Right hindlimb (tissue), 1 donor: ENCODE results near the gene ZNF275.
"Not testable (repeated sequence)": the region's sequence is repeated elsewhere in the genome, so short reads cannot be mapped to it uniquely, and the experiment has no call there.

ENCODE experiments used
- DNase-seq: peaks from one replicate; pipeline ENCODE4 v3.0.0-alpha.2; 2018

Gene ZNF275

DNA sequence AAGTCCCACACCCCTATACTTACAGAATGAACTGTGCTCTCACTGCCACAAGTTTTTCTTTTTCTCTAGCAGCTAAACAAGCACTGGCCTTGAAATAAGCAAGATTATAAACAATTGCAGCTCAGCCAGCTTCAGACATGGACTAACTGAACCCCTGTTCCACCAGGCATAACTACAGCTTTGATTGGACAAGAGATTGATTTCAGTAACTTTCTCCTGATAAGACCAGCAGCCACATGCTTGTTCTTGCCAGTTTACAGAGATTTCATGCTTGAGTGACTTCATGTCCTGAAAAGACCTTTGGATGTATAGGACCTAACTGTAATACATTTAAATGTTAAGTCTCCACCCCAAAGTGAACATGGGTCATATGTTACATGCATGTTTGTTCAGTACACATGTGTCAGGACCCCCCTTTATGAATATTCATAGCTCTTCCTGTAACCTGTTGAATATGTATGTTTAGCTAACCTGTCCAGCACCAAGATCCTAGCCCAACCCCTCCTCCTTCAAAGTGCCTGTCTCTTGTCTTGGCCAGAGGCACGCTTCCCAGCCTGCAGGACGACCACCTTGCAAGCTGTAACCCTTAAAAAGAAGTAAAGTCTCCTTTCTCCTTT is 27.9 kb downstream of the ZNF275 start:
- DNase-seq = no peak

DNA sequence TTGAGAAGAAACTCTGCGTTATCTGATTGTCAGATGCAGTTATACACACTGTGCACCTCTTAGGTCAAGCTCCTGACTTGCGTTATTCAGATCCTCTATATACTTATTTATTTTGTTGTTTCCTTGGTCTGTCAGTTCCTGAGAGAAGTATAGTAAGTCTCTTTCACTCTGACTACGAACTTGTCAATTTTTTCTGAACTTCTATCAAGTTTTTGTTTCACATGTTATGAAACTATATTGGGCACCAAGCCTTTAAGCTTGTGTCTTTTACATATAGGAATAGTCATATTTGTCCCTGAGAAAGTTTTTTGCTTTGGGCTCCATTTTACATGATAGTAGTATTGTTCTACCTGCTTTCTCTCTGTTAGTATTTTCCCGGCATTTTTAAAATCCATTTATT is 31.7 kb downstream of the ZNF275 start:
- DNase-seq = no peak

DNA sequence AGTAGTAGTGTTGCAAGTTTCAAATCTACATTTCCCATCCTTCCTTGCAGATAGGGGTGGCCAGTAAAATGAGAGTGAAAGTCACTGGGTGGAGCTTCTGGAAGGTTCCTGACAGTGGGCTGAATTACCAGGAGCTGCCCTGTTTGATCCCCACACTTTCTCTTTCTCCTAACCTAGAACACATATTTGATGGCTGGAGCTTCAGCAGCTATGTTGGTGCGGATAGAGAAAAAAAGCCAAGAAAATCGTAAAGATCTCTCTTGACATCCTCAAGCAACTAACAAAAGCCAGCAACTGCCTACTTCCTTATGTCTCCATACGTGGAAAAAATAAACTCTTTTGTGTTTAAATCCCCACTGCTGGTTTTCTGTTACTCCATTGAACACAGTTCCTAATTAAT is 32.2 kb downstream of the ZNF275 start:
- no peak for DNase-seq

DNA sequence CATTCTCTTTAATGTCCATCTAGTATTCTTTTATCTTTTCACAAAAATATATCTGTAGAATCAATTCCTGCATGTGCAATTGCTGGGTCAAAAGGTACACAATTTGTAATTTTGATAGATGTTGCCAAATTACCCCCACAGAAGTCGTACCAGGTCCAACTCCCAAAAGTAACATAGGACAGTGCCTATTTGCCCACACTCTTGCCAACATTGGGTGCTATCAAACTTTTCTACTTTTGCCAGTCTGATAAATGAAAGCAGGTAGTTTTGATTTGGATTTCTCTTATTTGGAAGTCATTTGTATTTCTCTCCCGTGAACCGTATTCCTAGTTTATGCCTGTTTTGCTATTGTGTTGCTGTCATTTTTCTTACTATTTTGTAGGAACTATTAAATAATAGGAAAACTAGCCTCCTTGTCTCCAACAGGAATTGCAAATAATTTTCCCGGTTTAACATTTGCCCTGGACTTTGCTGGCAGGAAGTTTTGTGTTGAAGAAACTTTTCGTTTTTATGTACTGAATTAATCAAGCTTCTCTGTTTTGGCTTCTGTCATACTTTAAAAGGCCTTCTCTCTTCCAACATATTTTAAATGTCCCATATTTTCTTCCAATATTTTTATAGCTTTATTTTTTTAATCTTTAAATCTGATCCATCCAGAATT is 33.1 kb downstream of the ZNF275 start:
- no peak for DNase-seq

DNA sequence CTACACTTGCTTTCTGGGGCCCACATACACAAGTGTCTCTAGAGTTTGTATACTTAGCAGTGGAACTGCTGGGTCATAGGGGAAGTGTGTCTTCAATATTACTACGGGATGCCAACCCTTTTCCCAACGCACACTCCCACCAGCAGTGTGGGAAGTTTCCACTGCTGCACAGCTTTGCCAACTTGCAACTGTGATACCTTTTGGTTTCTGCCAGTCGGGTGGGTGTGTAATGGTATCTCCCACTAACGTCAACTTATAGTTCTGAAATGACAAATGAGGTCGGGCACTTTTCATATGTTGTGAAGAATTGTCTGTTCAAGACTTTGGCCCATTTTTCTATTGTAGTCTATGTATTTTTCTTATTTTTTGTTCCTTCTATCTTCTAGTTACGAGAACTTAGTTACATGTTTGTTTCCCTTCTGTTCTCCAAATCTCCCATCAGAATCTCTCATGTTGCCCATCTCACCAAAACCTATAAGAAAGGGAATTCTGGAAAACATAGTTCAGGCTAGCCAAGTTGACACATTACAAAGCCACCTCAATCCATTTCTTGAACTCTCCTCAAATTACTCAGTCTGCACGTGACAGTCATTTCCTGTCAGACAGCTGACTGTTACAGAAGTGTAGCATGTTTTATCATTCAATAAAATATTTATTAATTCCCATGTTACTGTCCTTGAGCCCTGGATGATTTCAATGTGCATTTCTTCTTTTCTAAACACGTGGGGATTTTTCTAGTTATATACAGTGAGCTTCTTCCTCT is 36.5 kb downstream of the ZNF275 start:
- DNase-seq = no peak

DNA sequence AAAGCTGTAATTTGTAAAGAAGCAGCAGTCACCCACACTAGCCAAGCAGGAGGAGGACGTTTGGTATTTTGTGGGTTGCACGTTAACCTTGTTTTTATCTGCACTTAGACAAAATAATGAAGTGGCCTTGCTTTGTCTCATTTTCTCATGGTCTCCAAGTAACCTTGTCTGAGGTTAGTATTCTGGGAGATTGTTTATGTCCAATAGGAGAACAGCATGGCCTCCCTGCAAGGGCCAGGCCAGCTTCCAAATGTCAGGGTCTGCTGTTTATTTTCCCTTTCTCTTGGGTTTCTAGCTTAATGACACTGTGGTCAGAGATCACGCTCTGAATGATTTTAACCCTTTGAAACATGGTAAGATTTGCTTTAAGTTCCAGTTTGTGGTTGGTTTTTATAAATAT is 37.3 kb downstream of the ZNF275 start:
- DNase-seq = no peak

DNA sequence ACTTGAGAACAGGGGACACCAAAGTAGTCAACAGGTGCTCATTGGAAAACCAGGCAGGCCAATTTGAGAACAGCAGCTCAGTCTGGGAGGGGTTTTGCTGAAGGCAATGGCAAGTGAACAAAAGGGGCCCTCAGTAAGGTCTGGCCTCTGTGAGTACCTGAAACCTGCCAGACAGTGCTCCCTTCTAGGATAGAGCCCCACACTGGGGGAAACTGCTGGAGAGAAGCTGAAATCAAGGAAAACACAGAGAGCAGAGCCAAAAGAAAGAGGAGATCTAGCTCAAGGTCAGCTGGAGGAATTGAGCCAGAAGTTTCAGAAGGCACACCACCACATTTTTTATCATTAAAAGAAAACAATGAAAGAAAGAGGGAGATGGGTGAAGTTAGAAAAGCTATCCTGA is 39.0 kb downstream of the ZNF275 start:
- DNase-seq = no peak

DNA sequence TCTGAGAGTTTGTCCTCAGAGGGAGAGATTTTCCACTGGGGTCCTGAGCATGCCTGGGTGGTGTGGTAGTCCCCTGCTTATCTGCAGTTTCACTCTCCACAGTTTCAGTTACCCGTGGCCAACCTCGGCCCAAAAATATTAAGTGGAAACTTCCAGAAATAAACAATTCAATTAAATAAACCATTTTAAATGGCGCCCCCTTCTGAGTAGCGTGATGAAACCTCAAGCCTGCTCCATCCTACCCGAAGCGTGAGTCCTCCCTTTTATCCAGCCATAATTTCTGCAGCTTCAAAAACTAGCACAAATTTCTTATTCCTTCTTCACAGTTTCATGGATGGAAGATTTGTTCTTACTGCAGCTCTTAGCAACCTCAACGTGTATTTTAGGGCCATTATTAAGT is 40.5 kb downstream of the ZNF275 start:
- DNase-seq = no peak

DNA sequence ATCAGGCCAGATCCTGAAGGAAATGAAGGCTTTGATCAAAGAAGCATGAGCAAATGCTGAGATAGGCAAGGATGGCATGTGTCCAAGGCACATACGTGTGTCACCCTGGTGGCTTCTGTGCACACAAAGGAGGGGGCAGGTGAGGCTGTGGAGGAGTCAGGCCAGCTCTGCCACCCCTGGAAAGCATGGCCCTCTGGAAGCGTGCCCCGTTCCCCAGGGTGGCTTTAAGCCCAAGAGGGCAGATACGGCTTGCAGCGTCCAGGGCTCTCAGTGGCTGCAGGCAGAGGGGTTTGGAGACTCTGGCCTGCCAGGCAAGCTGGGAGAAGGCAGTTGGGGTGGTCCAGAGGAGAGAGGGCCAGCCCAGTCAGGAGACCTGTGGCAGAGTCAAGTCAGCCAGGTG is 41.6 kb downstream of the ZNF275 start:
- no peak for DNase-seq

DNA sequence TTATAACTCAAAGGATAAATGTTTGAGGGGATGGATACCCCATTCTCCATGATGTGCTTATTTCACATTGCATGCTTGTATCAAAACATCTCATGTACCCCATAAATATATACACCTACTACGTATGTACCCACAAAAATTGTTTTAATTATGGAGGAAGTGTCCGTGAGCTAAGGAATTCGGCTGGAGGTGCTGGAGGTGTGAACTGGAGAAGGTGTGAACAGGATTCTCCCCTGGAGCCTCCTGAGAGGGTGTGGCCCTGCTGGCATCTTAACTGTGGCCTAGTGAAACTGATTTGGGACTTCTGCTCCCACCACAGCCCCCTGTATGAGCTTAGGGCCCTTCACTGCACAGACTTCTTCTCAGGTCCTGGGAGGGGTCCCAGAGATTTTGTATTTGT is 43.8 kb downstream of the ZNF275 start:
- DNase-seq = no peak

DNA sequence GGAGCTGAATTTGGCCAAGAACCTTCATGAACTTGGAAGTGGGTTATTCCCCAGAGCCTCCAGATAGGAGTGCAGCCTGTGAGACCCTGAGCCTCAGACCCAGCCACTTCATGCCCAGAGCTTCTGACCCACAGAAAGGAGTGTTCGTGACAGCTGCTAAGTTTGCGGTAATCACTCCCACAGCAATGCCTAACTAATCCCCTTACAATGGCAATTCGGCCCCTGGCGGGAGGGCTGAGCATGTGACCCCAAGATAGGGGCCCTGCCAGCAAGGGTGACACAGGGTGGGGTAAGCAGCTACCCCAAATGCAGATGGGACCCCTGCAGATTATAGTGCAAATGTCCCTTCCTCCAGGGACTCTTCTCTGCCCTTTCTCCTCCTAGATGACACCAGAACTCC is 44.7 kb downstream of the ZNF275 start:
- DNase-seq = no peak

DNA sequence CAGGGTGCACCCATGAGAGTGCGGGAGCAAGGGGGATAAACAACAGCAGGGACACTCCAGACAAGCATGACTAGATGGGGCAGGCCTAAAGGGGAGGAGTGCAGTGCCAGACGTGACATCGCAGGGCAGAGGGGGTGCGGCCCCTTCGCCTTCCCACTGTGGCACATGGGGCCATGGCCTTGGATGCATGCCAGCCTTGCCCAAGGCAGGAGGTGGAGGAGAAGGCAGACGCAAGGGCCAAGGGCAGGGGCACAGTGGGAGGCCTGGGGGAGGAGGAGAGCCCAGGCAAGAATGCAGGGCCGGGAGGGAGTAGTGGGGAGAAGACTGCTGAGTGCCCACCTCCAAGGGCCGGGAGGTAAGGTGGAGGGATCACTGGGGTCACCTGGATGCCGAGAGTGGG is 45.6 kb downstream of the ZNF275 start:
- no peak for DNase-seq

DNA sequence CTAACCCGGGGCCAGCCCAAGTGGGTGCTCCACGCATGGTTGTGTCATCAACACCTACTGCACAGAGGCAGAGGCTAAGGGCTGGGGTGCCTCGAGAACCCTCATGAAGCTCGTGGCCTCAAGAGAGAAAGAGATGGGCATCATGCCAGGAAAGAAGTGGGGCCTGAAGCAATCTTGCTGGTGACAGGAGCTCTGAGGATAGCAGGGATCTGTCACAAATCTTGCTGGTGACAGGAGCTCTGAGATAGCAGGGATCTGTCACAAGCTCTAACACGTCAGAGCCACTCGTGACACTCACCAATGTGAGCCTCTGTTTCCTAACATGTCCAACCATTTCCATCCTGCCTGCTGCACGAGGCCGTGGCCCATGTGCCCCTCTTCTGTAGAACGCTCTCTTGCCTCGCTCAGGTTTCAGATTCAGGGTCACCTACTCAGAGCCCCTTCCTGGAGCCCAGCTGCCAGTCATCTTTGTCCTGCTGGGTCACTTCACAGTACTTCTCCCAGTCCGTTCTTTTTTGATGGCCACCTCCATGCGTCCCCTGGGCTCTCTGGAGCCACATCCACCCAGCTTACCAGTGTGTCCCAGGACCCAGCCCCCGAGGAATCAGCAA is 46.1 kb downstream of the ZNF275 start:
- no peak for DNase-seq

DNA sequence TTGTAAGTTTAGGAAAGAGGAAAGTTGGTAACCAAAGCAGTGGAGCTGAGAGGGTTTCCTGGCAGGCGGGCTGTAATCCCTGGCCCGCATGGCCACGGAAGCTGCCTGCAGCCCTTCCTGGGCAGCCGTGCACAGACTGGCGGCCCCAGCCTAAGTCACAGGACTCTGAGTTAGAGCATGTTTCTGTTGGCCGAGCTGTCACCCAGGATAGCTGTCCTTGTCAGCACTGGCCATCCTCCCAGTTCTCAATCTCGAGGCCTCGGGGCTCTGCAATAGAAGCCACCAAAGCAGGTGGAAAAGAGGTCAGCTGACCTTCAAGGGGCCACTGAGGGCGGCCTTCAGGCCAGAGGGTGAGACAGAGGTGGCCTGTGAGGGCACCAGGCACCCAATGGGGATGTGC is 46.7 kb downstream of the ZNF275 start:
- DNase-seq = peak; percentile 37

DNA sequence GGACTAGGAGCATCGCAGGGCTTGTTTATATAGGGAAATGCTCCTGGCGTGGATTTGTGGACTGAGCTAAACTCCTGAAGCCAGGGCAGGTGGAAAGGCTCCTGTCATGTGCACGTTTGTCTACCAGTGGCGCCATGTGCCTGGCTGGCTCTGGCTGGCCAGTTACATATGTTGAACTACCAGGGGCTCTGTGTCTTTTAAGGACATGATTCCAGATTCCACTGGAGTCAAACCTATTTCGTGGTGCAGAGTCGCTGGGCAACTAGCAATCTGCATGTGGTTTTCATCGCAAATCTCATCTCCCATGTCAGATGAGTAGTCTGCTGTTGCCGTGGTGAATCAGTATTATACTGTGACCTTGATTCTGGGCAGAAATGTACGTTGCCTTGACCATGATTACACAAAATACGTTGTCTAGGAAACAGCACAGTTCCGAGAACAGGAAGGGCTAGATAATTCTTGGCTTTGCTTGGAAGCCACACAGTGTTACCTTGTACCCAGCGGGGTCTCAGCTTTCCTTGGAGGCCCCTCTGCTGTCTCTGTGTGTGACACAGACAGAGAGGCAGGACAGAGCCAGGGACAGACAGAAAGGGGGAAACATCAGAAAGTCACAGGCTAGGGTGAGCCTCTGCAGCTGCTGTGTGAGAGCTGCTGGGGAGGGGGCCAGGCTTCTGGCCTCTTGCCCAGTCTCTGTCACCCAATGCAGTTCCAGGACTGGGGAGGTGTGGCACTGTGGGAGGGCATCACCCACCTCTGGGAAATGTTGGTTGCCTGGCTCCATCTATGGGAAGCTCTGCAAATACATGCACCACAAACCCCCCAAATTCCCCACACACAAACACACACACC is 48.0 kb downstream of the ZNF275 start:
- peak; percentile 86 for DNase-seq

DNA sequence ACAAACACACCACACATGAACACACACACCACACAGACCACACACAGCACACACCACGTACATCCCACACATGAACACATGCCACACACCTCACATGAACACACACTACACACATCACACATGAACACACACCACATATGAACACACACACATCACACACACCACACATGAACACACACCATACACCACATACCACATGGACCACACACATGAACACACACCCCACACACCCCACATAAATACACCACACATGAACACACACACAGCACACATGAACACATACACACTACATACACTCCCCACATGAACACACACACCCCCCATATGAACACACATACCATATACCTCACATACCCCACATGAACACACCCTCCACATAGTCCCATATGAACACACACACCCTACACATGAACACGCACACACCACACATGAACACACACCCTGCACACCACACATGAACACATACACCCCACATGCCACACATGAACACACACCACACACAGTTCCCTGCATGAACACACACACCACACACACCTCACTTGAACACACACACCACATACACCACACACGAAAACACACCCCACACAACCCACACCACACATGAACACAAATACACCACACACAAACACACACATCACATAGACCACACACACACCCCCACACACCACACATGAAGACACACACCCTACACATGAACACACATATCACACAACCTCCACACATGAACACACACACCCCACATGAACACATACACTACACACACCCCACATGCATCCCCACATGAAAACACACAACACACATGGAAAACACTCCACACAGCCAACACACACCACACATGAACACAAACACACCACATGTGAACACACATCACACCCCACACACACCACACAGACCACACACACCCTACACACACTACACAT is 48.9 kb downstream of the ZNF275 start:
- no peak for DNase-seq

DNA sequence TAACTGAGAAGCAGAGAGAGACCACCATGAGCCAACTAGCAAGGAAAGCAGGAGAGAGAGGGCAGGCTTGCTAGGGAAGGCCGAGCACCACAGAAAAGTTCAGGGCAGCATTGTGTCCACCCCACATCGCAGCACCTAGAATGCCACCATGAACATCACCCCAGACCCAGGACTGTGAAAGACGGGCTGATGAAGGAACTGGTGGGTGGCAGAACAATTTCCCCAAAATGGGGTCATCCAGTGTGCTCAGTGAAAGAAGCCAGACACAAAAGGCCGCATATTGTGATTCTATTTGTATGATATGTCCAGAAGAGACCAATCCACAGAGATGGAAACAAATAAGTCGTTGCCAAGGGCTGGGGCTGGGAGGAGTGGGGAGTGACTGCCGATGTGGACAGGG is 50.4 kb downstream of the ZNF275 start:
- DNase-seq = no peak

DNA sequence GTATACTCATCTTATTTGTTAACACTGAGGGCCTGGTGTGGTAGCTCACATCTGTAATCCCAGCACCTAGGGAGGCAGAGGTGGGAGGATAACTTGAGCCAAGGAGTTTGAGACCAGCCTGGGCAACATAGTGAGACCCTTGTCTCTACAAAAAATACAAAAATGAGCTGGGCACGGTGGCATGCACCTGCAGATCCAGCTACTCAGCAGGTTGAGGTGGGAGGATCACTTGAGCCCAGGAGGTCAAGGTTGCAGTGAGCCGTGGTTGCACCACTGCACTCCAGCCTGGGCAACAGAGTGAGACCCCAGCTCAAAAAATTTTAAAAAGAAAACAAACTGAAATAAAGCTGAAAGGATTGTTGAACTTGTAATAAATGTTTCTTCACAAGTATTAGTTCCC is 51.0 kb downstream of the ZNF275 start:
- DNase-seq = not testable (repeated sequence)

DNA sequence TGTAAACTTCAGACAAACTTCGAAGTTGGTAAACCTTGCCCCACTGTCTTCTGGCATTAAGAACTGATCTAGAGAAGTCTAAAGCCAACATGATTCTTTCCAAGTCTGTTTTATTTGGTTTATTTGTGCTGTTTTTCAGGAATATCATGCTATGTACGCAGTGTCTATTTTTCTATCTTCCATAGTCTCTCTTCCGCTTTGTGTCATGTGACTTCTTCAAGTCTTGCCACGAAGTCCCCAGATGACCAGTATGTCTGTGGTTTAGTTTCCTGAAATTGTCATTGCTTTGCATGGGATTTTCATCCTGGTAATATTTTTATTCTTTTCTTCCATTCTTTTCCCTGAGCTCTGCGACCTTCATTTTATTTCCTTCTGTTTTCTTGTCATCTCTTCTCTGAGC is 52.1 kb downstream of the ZNF275 start:
- no peak for DNase-seq

DNA sequence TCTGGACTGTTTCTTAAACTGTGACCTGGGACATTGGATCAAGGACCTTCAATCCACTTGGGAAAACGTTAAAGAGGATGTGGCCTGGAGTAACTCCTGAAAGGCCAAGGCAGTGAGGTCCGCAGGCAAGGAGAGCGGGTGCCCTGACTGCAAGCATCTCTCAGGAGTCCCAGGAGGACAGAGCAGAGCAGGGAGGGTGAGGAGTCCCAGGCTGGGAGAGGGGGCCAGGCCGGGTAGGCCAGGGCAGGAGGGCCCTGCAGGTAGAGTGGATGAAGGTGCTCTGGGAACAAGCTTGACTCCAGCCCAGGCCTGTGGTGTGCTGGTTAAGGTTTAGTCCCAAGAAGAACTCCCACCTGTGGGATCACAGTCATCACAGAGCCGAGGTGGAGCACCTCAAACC is 53.4 kb downstream of the ZNF275 start:
- DNase-seq = no peak

DNA sequence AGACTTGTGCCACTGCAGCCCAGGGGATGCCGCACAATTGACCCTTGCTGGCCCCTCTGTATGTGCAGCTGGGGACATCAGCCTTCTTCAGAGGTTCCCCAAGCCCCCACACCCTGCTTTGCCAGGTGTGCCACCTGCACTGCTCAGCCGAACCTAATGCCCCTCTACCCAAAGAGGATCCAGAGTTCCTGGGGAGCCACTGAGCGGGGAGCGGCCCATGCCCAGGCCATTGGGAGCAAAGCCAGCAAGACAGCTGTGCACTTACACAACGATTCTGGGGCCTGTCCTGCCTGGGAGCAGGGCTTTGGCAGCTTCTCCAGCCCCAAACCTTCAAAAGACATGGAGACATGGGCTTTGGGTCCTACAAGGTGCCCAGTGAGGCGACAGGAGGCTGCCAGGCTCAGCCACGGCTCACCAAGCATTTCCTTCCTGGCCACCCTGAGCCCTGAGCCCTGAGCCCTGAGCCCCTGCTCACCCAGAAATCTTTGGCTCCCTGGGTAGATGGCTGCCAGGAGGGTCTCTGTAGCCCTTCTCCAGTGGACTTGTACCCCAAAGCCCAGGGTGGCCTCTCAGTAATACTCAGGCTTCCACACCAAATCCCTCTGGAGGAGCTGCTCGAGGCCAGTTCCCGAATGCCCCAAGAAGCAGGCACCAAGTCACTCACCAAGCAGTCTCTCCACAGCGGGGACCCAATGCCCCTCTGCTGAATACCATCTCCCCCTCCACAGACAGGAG is 54.2 kb downstream of the ZNF275 start:
- DNase-seq = no peak
